Measurements from ENCODE around the gene FNTB.

GRCh38 chr14:65035049-65035448 lies 48.4 kb downstream of the FNTB start:
- TF ChIP-seq, protein P1, sequence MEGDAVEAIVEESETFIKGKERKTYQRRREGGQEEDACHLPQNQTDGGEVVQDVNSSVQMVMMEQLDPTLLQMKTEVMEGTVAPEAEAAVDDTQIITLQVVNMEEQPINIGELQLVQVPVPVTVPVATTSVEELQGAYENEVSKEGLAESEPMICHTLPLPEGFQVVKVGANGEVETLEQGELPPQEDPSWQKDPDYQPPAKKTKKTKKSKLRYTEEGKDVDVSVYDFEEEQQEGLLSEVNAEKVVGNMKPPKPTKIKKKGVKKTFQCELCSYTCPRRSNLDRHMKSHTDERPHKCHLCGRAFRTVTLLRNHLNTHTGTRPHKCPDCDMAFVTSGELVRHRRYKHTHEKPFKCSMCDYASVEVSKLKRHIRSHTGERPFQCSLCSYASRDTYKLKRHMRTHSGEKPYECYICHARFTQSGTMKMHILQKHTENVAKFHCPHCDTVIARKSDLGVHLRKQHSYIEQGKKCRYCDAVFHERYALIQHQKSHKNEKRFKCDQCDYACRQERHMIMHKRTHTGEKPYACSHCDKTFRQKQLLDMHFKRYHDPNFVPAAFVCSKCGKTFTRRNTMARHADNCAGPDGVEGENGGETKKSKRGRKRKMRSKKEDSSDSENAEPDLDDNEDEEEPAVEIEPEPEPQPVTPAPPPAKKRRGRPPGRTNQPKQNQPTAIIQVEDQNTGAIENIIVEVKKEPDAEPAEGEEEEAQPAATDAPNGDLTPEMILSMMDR (IDR thresholded peaks at IDR 0.05) = no peak
- TF ChIP-seq POLR2A (IDR thresholded peaks at IDR 0.05) (no peak), POLR2AphosphoS5 (IDR thresholded peaks at IDR 0.05) (no peak)
